Heart left ventricle (tissue), 13 donors: ENCODE measurements around the gene AHRR.

ENCODE experiments used
- CTCF ChIP-seq, 12 donors: fragments of 200-600 bp; sonication (generic) in 4 of 12; IDR thresholded peaks; one replicate each; pipeline versions ENCODE4 v1.5.0 to v1.8.0; 2018 to 2022; ENCODE audit warnings: antibody characterized with exemption in 12 of 12, mild to moderate bottlenecking in 5 of 12
- POLR2A ChIP-seq, 2 donors: fragments of 450-650 bp; IDR thresholded peaks; one replicate each; pipeline ENCODE4 v1.6.1; 2017; ENCODE audit warnings: antibody characterized with exemption in 2 of 2, mild to moderate bottlenecking in 2 of 2, moderate library complexity in 2 of 2
- donor health status: ischemic (EF 13 %, LVEDD 7.1; RV severe dilation, severe dysfunction).
- donor health status: DM: no; HTN: yes; CAD: no.
- donor health status: DM: no; HTN: no; CAD: no.
- donor health status: ischemic (EF 25% LVEDD 6.9; RV normal size, moderate dysfunction).
- donor health status: ischemic (EF 25% LVEDD 5.7; RV mildly dilated, moderate dysfunction).
- donor health status: ischemic (EF 35%, LVEDD 5.7; RV mildly dilated, moderate dysfunction).
- donor health status: nonischemic (EF 11% LVEDD 7.7; RV severe dilation, severe dysfunction).
- donor health status: DM: yes; HTN: yes; CAD: no.
- donor health status: PGD.
- donor health status: ischemic (EF 29% LVEDD 5.4; RV normal size, mild dysfunction).
- donor health status: nonischemic (EF 23%, LVEDD 6.1; RV moderate dilation, normal function).

- no peak for TF ChIP-seq CTCF (IDR thresholded peaks at IDR 0.05)
- TF ChIP-seq POLR2A (IDR thresholded peaks at IDR 0.05) = no peak
Measured at GRCh38 chr5:402615-403359, 81.3 kb downstream of the AHRR start.
